B cell (primary cell): ENCODE data around the gene ATP6V0E1.

ENCODE experiments used
- CTCF ChIP-seq: fragments of 200-600 bp; IDR thresholded peaks from one replicate; pipeline ENCODE4 v1.8.0; 2022; ENCODE audit warnings: antibody characterized with exemption, mild to moderate bottlenecking
- EZH2 ChIP-seq: IDR thresholded peaks from 2 replicates; pipeline ENCODE4 v1.6.1; 2012; ENCODE audit warnings: borderline replicate concordance, low read depth, mild to moderate bottlenecking, moderate library complexity, low read length; ENCODE audit not compliant: insufficient read depth, poor library complexity, severe bottlenecking

DNA sequence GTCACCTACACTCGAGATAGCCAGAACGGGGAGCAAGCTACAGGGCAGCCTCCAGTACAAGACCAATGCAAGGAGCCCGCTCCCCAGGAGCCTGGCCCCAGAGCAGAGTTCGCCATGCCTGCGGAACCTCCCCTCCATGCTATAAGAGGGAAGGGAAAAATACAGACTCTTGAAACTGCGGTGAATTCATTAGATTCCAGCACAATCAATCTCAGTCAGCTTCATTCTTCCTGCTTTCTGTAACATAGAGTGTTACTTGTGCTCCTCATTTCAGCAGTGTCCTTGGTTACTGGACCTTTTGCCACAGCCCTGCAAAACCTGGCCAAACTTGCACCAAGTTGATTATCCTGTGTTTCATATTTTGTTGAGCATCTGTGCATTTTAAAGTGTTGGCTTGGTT is 50.4 kb downstream of the ATP6V0E1 start:
- no peak for TF ChIP-seq EZH2
- no peak for TF ChIP-seq CTCF
